ENCODE data around the gene MCF2L2. TPM values are rescaled to one million over a fixed set of nuclear protein-coding genes. Genes with fewer than 3 reads are reported as not detected.

Gene MCF2L2
- polyA plus RNA-seq, 1 donor from 2014 or later, result 9.3 TPM

DNA sequence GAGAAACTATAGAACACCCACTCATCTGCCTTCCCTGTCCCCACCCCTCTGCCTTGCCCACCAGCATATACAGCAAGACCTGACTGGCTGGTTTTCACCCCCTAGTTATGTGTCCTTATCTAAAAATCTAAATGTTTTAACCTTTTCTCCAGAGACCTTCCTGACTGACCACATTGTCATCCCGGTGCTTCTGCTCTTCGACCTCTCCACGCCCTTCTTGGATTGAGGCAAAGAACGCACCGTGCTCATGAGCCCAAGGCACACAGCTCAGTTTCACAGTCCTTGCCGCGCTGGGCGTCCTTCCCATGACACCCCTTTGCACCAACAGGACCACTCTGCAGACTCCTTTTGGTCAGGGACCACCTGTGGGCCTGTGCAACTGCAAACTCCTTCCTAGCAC lies 112.7 kb downstream of the MCF2L2 start:
- H3K4me3 ChIP-seq (ENCODE audit: low read length), result no peak overlapping the region
- H4K20me1 ChIP-seq (ENCODE audit: insufficient read depth), result no peaks in the 10 kb centered on the region
- H3K4me2 ChIP-seq (ENCODE audit: low read length), result no peak overlapping the region
- TF ChIP-seq, protein P1, sequence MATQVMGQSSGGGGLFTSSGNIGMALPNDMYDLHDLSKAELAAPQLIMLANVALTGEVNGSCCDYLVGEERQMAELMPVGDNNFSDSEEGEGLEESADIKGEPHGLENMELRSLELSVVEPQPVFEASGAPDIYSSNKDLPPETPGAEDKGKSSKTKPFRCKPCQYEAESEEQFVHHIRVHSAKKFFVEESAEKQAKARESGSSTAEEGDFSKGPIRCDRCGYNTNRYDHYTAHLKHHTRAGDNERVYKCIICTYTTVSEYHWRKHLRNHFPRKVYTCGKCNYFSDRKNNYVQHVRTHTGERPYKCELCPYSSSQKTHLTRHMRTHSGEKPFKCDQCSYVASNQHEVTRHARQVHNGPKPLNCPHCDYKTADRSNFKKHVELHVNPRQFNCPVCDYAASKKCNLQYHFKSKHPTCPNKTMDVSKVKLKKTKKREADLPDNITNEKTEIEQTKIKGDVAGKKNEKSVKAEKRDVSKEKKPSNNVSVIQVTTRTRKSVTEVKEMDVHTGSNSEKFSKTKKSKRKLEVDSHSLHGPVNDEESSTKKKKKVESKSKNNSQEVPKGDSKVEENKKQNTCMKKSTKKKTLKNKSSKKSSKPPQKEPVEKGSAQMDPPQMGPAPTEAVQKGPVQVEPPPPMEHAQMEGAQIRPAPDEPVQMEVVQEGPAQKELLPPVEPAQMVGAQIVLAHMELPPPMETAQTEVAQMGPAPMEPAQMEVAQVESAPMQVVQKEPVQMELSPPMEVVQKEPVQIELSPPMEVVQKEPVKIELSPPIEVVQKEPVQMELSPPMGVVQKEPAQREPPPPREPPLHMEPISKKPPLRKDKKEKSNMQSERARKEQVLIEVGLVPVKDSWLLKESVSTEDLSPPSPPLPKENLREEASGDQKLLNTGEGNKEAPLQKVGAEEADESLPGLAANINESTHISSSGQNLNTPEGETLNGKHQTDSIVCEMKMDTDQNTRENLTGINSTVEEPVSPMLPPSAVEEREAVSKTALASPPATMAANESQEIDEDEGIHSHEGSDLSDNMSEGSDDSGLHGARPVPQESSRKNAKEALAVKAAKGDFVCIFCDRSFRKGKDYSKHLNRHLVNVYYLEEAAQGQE (IDR thresholded peaks at IDR 0.05; ENCODE audit: borderline replicate concordance), result no peak
- TF ChIP-seq EP300 (conservative IDR thresholded peaks at IDR 0.05; ENCODE audit: poor library complexity, severe bottlenecking), result no peak
- no peak overlapping the region for H3K27ac ChIP-seq (ENCODE audit: low read length)
- no peak overlapping the region for H3K9ac ChIP-seq (ENCODE audit: low read length)
- no peaks in the 10 kb centered on the region for H3K27me3 ChIP-seq (ENCODE audit: insufficient read depth, low read depth, low read length)
- H3K79me2 ChIP-seq (replicated peaks; ENCODE audit: insufficient read depth, low read length), result no peaks in the 10 kb centered on the region
- peaks cover 9% of the 10 kb centered on the region for H3K36me3 ChIP-seq (ENCODE audit: insufficient read depth, low read length)
- H3K9me3 ChIP-seq (ENCODE audit: low read length), result no peaks in the 10 kb centered on the region
- H2AFZ ChIP-seq (ENCODE audit: low read depth, low read length), result no peak overlapping the region
- no peaks in the 10 kb centered on the region for H3F3A ChIP-seq (ENCODE audit: insufficient read depth, low read length, poor library complexity, severe bottlenecking)
- no peaks in the 10 kb centered on the region for H3K9me2 ChIP-seq (ENCODE audit: insufficient read depth, low read length)

DNA sequence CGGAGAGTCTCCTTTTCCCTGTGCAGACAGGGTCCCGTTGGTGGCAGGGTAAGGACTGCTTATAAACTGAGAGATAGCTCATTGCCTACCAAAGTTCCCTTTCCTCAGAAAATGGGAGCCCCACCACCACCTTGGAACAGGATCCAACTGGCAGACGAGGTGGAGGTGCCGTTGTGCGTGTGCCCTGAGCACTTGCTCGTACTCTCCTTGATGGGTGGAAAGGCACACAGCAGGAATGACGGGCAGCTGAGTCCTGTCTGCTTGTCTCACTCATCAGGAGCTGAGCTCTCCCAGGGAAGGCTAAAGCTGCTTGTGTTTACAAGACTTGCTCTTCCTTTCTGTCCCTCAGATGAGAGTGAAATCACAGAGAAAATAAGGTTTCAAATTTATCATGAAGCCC lies 114.7 kb downstream of the MCF2L2 start:
- peaks cover 9% of the 10 kb centered on the region for H3K36me3 ChIP-seq (ENCODE audit: insufficient read depth, low read length)
- H3K79me2 ChIP-seq (replicated peaks; ENCODE audit: insufficient read depth, low read length), result no peaks in the 10 kb centered on the region
- TF ChIP-seq SMC3 (conservative IDR thresholded peaks at IDR 0.05; ENCODE audit: poor library complexity) (no peak), POLR2AphosphoS5 (IDR thresholded peaks at IDR 0.05) (no peak), TAF1 (IDR thresholded peaks at IDR 0.05; ENCODE audit: low read depth) (no peak), RAD21 (conservative IDR thresholded peaks at IDR 0.05) (no peak), MXI1 (conservative IDR thresholded peaks at IDR 0.05; ENCODE audit: poor library complexity, severe bottlenecking) (no peak), EZH2 (IDR thresholded peaks at IDR 0.05; ENCODE audit: borderline replicate concordance, insufficient read depth, low read length, poor library complexity, severe bottlenecking) (no peak), EP300 (conservative IDR thresholded peaks at IDR 0.05; ENCODE audit: poor library complexity, severe bottlenecking) (no peak)
- TF ChIP-seq, protein P1 (IDR thresholded peaks at IDR 0.05; ENCODE audit: borderline replicate concordance), result no peak
- TF ChIP-seq, protein P2, sequence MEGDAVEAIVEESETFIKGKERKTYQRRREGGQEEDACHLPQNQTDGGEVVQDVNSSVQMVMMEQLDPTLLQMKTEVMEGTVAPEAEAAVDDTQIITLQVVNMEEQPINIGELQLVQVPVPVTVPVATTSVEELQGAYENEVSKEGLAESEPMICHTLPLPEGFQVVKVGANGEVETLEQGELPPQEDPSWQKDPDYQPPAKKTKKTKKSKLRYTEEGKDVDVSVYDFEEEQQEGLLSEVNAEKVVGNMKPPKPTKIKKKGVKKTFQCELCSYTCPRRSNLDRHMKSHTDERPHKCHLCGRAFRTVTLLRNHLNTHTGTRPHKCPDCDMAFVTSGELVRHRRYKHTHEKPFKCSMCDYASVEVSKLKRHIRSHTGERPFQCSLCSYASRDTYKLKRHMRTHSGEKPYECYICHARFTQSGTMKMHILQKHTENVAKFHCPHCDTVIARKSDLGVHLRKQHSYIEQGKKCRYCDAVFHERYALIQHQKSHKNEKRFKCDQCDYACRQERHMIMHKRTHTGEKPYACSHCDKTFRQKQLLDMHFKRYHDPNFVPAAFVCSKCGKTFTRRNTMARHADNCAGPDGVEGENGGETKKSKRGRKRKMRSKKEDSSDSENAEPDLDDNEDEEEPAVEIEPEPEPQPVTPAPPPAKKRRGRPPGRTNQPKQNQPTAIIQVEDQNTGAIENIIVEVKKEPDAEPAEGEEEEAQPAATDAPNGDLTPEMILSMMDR (IDR thresholded peaks at IDR 0.05; ENCODE audit: poor library complexity, severe bottlenecking), result no peak
- no peaks in the 10 kb centered on the region for H4K20me1 ChIP-seq (ENCODE audit: insufficient read depth)
- no peak overlapping the region for H3K9ac ChIP-seq (ENCODE audit: low read length)
- H3K27me3 ChIP-seq (ENCODE audit: insufficient read depth, low read depth, low read length), result no peaks in the 10 kb centered on the region
- H3F3A ChIP-seq (ENCODE audit: insufficient read depth, low read length, poor library complexity, severe bottlenecking), result no peaks in the 10 kb centered on the region
- H3K4me2 ChIP-seq (ENCODE audit: low read length), result no peak overlapping the region
- H3K9me2 ChIP-seq (ENCODE audit: insufficient read depth, low read length), result no peaks in the 10 kb centered on the region
- H3K27ac ChIP-seq (ENCODE audit: low read length), result no peak overlapping the region
- H3K4me3 ChIP-seq (ENCODE audit: low read length), result no peak overlapping the region
- no peaks in the 10 kb centered on the region for H3K9me3 ChIP-seq (ENCODE audit: low read length)
- H2AFZ ChIP-seq (ENCODE audit: low read depth, low read length), result no peak overlapping the region
